ENCODE results near the gene CKM. TPM values are rescaled to one million over a fixed set of nuclear protein-coding genes. Genes with fewer than 3 reads are reported as not detected.

Gene CKM
- total RNA-seq, 1 donor: 0.43 TPM

GRCh38 chr19:45302416-45302815 lies 20.3 kb downstream of the CKM start:
- TF ChIP-seq CTCF (IDR thresholded peaks at IDR 0.05; ENCODE audit: insufficient read depth, low read depth, low read length): no peak
- no peak overlapping the region for H3K4me3 ChIP-seq (ENCODE audit: low read depth, low read length)
- DNase-seq (ENCODE audit: low read depth): no peak

- TF ChIP-seq CTCF (IDR thresholded peaks at IDR 0.05; ENCODE audit: insufficient read depth, low read depth, low read length): no peak
- DNase-seq (ENCODE audit: low read depth): no peak
- H3K4me3 ChIP-seq (ENCODE audit: low read depth, low read length): no peak overlapping the region
These were observed 23.0 kb downstream of the CKM start for GRCh38 chr19:45299719-45300118.

- TF ChIP-seq CTCF (IDR thresholded peaks at IDR 0.05; ENCODE audit: insufficient read depth, low read depth, low read length): no peak
- no peak overlapping the region for H3K4me3 ChIP-seq (ENCODE audit: low read depth, low read length)
- no peak for DNase-seq (ENCODE audit: low read depth)
These were observed 24.4 kb downstream of the CKM start for GRCh38 chr19:45298264-45298663.

- no peak for DNase-seq (ENCODE audit: low read depth)
- no peak for TF ChIP-seq CTCF (IDR thresholded peaks at IDR 0.05; ENCODE audit: insufficient read depth, low read depth, low read length)
- no peak overlapping the region for H3K4me3 ChIP-seq (ENCODE audit: low read depth, low read length)
These were observed 25.0 kb downstream of the CKM start for GRCh38 chr19:45297674-45298073.

- DNase-seq (ENCODE audit: low read depth): no peak
- no peak for TF ChIP-seq CTCF (IDR thresholded peaks at IDR 0.05; ENCODE audit: insufficient read depth, low read depth, low read length)
- H3K4me3 ChIP-seq (ENCODE audit: low read depth, low read length): no peak overlapping the region
These were observed 26.3 kb downstream of the CKM start for GRCh38 chr19:45296355-45296754.

GRCh38 chr19:45295873-45296272 lies 26.8 kb downstream of the CKM start:
- no peak overlapping the region for H3K4me3 ChIP-seq (ENCODE audit: low read depth, low read length)
- no peak for DNase-seq (ENCODE audit: low read depth)
- TF ChIP-seq CTCF (IDR thresholded peaks at IDR 0.05; ENCODE audit: insufficient read depth, low read depth, low read length): no peak

- no peak for DNase-seq (ENCODE audit: low read depth)
- no peak overlapping the region for H3K4me3 ChIP-seq (ENCODE audit: low read depth, low read length)
- TF ChIP-seq CTCF (IDR thresholded peaks at IDR 0.05; ENCODE audit: insufficient read depth, low read depth, low read length): no peak
These were observed 28.2 kb downstream of the CKM start for GRCh38 chr19:45294291-45295029.
